Thyroid gland (tissue), 4 donors: ENCODE data around the gene GLI1.

Experiments
- CTCF ChIP-seq, 6 experiments: fragments of 200-600 bp in 3 of 6; fragments of 450-650 bp in 3 of 6; sonication (generic) in 3 of 6; IDR thresholded peaks; one replicate each; pipeline ENCODE4 v1.5.1; 2016 to 2019; ENCODE audit warnings: antibody characterized with exemption in 6 of 6, mild to moderate bottlenecking in 2 of 6, inconsistent platforms in 1 of 6, moderate library complexity in 1 of 6
- POLR2A ChIP-seq, 2 donors: fragments of 450-650 bp; IDR thresholded peaks; one replicate each; pipeline ENCODE4 v1.6.1; 2017; ENCODE audit warnings: antibody characterized with exemption in 2 of 2, mild to moderate bottlenecking in 2 of 2, moderate library complexity in 1 of 2

- no peak for TF ChIP-seq POLR2A (IDR thresholded peaks at IDR 0.05)
- no peak for TF ChIP-seq CTCF (IDR thresholded peaks at IDR 0.05)
Observed at GRCh38 chr12:57481671-57482070, 22.1 kb downstream of the GLI1 start.
